Colonic mucosa (tissue), 4 donors: Measurements from ENCODE around the gene CYP21A2. TPM values are rescaled to one million over a fixed set of nuclear protein-coding genes. Genes with fewer than 3 reads are reported as not detected.

Source experiments
- DNase-seq: peaks from one replicate; pipeline ENCODE4 v3.0.0-alpha.2; 2020
- H3K27ac ChIP-seq: fragments of 200-600 bp; one replicate; pipeline ENCODE4 v1.8.0; 2021
- H3K27me3 ChIP-seq: fragments of 200-600 bp; one replicate; pipeline ENCODE4 v1.8.0; 2021
- H3K36me3 ChIP-seq: fragments of 200-600 bp; one replicate; pipeline ENCODE4 v1.8.0; 2021
- H3K4me1 ChIP-seq: fragments of 200-600 bp; one replicate; pipeline ENCODE4 v1.8.0; 2021; ENCODE audit warnings: mild to moderate bottlenecking
- H3K4me3 ChIP-seq: fragments of 200-600 bp; one replicate; pipeline ENCODE4 v1.8.0; 2021
- H3K9ac ChIP-seq, 2 donors: one replicate each; pipeline ENCODE4 v1.7.0; 2013; ENCODE audit warnings: control low read depth in 2 of 2, low read depth in 2 of 2, low read length in 2 of 2
- H3K9me3 ChIP-seq: fragments of 200-600 bp; one replicate; pipeline ENCODE4 v1.8.0; 2021
- CTCF ChIP-seq: fragments of 200-600 bp; IDR thresholded peaks from one replicate; pipeline ENCODE4 v1.8.0; 2022; ENCODE audit warnings: antibody characterized with exemption, mild to moderate bottlenecking
- intact Hi-C: fragments of 100-400 bp; cut with DNase I; formaldehyde crosslinking; loops from one replicate; pipeline ENCODE4 v1.14.1; 2022
- total RNA-seq, 2 donors: library from RNA; stranded (reverse); fragmentation: NEBNext Ultra II Directional in 1 of 2; extraction: Animal tissue kit (Norgen Biotek cat#: 25700) in 1 of 2; gene quantifications; one replicate each; pipeline ENCODE4 v1.2.1, GENCODE V29; 2021
- donor health status: healthy.
- donor health status: DM: no; HTN: no; CAD: no.
- donor health status: DM: no; HTN: no; CAD: no.

Gene CYP21A2
- total RNA-seq, 2 donors from 2014 or later: 3.3 TPM; not detected in 1

GRCh38 chr6:32068867-32069266 lies 30.7 kb downstream of the CYP21A2 start:
- intact Hi-C loops: no loop called here
- no peaks in the 10 kb centered on the region for H3K36me3 ChIP-seq

GRCh38 chr6:32069460-32069859 lies 31.2 kb downstream of the CYP21A2 start:
- TF ChIP-seq CTCF: no peak
- Histone ChIP-seq H3K4me1 (no peaks in the 10 kb centered on the region), H3K27ac (no peak overlapping the region), H3K9ac (no peak overlapping the region), H3K9me3 (no peaks in the 10 kb centered on the region), H3K27me3 (no peaks in the 10 kb centered on the region), H3K36me3 (no peaks in the 10 kb centered on the region), H3K4me3 (no peak overlapping the region)
- intact Hi-C loops: no loop called here
- DNase-seq: no peak

More at GRCh38 chr6:32068867-32069266, 30.7 kb downstream of the CYP21A2 start:
- Histone ChIP-seq H3K4me3 (no peak overlapping the region), H3K4me1 (no peaks in the 10 kb centered on the region), H3K9ac (no peak overlapping the region), H3K9me3 (no peaks in the 10 kb centered on the region), H3K27ac (no peak overlapping the region), H3K27me3 (no peaks in the 10 kb centered on the region)
- DNase-seq: no peak
- TF ChIP-seq CTCF: no peak

GRCh38 chr6:32069878-32070515 lies 31.8 kb downstream of the CYP21A2 start:
- TF ChIP-seq CTCF: no peak
- H3K4me3 ChIP-seq: no peak overlapping the region
- H3K9ac ChIP-seq: no peak overlapping the region
- H3K9me3 ChIP-seq: no peaks in the 10 kb centered on the region
- no peaks in the 10 kb centered on the region for H3K36me3 ChIP-seq
- H3K27me3 ChIP-seq: no peaks in the 10 kb centered on the region
- DNase-seq: no peak
- H3K4me1 ChIP-seq: no peaks in the 10 kb centered on the region
- intact Hi-C loops: no loop called here
- H3K27ac ChIP-seq: no peak overlapping the region

GRCh38 chr6:32070814-32071543 lies 32.8 kb downstream of the CYP21A2 start:
- Histone ChIP-seq H3K4me1 (no peaks in the 10 kb centered on the region), H3K9ac (no peak overlapping the region), H3K4me3 (no peak overlapping the region), H3K27ac (no peak overlapping the region), H3K36me3 (no peaks in the 10 kb centered on the region), H3K27me3 (no peaks in the 10 kb centered on the region), H3K9me3 (no peaks in the 10 kb centered on the region)
- intact Hi-C loops: no loop called here
- DNase-seq: no peak
- TF ChIP-seq CTCF: no peak

GRCh38 chr6:32073101-32073500 lies 34.9 kb downstream of the CYP21A2 start:
- Histone ChIP-seq H3K9me3 (no peaks in the 10 kb centered on the region), H3K9ac (no peak overlapping the region), H3K27ac (no peak overlapping the region), H3K4me3 (no peak overlapping the region), H3K27me3 (no peaks in the 10 kb centered on the region), H3K4me1 (no peaks in the 10 kb centered on the region), H3K36me3 (no peaks in the 10 kb centered on the region)
- no peak for TF ChIP-seq CTCF
- no peak for DNase-seq
- intact Hi-C loops: no loop called here
